Lower leg skin (tissue), 3 donors: ENCODE data around the gene BDP1.

Experiments
- CTCF ChIP-seq, 3 donors: fragments of 450-650 bp; IDR thresholded peaks; one replicate each; pipeline ENCODE4 v1.5.1; 2016; ENCODE audit warnings: antibody characterized with exemption in 3 of 3, mild to moderate bottlenecking in 3 of 3, moderate library complexity in 2 of 3
- POLR2A ChIP-seq, 2 donors: fragments of 450-650 bp; IDR thresholded peaks; one replicate each; pipeline ENCODE4 v1.6.1; 2016 to 2017; ENCODE audit warnings: antibody characterized with exemption in 2 of 2, mild to moderate bottlenecking in 1 of 2, moderate library complexity in 1 of 2

- no peak for TF ChIP-seq CTCF (IDR thresholded peaks at IDR 0.05)
- no peak for TF ChIP-seq POLR2A (IDR thresholded peaks at IDR 0.05)
Measured at GRCh38 chr5:71455427-71456361, at the start of gene BDP1.
